Peyer's patch (tissue), 4 donors: ENCODE data around the gene FANCI.

Experiments used
- POLR2A ChIP-seq, 2 donors: fragments of 450-650 bp; IDR thresholded peaks; one replicate each; pipeline ENCODE4 v1.5.1; 2017; ENCODE audit warnings: antibody characterized with exemption in 2 of 2, mild to moderate bottlenecking in 2 of 2, moderate library complexity in 2 of 2
- TF ChIP-seq, protein P1 (sequence below), 6 experiments: fragments of 450-650 bp in 4 of 6; fragments of 200-600 bp in 2 of 6; sonication (generic) in 1 of 6; IDR thresholded peaks; one replicate each; pipeline ENCODE4 v1.5.1; 2017 to 2019; ENCODE audit warnings: antibody characterized with exemption in 6 of 6, mild to moderate bottlenecking in 3 of 6, moderate library complexity in 1 of 6

DNA sequence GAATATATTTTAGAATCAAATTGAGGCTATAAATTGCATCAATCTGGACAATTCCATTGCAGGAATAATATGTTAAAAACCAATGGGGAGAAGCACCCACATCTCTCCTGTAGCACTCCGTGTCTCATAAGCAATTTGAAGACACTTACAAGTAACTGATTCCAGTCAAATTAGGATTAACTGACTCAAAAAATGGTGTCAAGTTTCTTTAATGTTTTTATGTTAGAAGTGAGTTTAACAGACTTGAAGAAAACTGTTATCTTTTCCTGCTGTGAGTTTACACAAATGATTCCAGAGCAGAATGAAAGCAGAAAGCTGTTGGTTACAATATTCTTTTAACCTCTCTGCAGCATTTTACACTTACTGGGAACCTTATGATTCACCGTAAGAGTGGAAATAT lies 45.6 kb upstream of the FANCI start:
- TF ChIP-seq, protein P1, sequence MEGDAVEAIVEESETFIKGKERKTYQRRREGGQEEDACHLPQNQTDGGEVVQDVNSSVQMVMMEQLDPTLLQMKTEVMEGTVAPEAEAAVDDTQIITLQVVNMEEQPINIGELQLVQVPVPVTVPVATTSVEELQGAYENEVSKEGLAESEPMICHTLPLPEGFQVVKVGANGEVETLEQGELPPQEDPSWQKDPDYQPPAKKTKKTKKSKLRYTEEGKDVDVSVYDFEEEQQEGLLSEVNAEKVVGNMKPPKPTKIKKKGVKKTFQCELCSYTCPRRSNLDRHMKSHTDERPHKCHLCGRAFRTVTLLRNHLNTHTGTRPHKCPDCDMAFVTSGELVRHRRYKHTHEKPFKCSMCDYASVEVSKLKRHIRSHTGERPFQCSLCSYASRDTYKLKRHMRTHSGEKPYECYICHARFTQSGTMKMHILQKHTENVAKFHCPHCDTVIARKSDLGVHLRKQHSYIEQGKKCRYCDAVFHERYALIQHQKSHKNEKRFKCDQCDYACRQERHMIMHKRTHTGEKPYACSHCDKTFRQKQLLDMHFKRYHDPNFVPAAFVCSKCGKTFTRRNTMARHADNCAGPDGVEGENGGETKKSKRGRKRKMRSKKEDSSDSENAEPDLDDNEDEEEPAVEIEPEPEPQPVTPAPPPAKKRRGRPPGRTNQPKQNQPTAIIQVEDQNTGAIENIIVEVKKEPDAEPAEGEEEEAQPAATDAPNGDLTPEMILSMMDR (IDR thresholded peaks at IDR 0.05) = no peak
- TF ChIP-seq POLR2A (IDR thresholded peaks at IDR 0.05) = no peak
